HG02981 (cell line): ENCODE results near the gene LSM3.
"Not testable (repeated sequence)": the region's sequence is repeated elsewhere in the genome, so short reads cannot be mapped to it uniquely, and the experiment has no call there.

Experiments used
- ATAC-seq: cut with Tn5 transposase; IDR thresholded peaks from one replicate; pipeline ENCODE4 v1.9.1; 2021; ENCODE audit warnings: mild to moderate bottlenecking, moderate library complexity; ENCODE audit not compliant: unreplicated experiment

LSM3 gene

DNA sequence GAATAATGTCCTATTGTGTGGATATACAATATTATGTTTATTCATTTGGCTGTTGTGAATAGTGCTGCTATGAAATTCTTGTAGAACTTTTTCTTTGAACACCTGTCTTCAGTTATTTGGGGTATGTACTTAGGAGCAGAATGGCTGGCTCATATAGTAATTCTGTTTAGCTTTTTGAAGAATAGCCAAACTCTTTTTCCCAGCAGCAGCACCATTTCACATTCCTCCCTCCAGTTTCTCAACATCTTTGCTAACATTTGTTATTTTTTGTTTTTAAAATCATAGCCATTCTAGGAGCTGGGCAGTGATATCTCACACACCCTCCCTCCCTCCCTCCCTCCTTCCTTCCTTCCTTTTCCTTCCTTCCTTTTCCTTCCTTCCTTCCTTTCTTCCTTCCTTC is 39.7 kb downstream of the LSM3 start:
- no peak for ATAC-seq

DNA sequence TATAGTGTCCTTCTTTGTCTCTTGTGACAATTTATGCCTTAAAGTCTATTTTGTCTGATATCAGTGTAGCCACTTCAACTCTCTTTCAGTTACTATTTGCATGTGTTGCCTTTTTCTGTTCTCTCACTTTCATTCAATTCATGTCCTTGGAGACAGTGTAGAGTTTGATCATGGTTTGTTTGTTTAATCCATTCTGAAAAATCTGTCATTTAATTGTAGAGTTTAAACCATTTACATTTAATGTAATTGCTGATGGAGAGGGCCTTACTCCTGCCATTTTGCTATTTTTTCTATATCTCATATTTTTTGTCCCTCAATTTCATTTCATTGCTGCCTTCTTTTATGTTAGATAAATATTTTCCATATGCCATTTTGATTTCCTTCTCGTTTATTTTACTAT is 42.3 kb downstream of the LSM3 start:
- no peak for ATAC-seq

DNA sequence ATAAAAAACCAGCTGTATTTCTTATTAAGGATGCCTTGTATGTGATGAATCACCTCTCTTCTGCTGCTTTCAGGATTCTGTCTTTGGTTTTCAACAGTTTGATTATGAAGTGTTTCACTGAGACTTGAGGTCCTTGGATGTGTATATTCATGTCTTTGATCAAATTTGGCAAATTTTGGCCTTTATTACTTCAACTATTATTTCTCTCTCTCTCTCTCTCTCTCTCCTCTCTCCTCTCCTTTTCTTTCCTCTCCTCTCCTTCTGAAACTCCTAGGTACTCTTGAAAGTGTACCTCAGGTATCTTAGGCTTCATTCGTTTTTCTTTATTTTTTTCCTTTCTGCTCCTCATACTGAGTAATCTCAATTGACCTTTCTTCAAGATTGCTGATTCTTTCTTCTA is 43.3 kb downstream of the LSM3 start:
- ATAC-seq = no peak

DNA sequence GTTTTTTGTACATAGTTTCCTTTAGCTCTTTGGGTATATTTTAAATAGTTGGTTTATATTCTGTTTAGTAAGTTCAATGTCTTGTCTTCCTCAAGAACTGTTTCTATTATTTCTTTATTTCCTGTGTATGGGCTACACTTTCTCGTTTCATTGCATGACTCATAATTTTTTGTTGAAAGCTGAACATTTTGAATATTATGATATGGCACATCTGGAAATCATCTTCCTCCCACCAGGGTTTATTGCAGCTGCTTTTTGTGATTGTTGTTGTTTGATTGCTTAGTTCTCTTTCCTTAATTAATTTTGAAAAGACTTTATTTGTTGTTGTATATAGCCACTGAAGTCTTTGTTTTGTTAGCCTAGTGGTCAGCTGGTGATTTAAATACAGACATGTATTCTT is 43.8 kb downstream of the LSM3 start:
- no peak for ATAC-seq

DNA sequence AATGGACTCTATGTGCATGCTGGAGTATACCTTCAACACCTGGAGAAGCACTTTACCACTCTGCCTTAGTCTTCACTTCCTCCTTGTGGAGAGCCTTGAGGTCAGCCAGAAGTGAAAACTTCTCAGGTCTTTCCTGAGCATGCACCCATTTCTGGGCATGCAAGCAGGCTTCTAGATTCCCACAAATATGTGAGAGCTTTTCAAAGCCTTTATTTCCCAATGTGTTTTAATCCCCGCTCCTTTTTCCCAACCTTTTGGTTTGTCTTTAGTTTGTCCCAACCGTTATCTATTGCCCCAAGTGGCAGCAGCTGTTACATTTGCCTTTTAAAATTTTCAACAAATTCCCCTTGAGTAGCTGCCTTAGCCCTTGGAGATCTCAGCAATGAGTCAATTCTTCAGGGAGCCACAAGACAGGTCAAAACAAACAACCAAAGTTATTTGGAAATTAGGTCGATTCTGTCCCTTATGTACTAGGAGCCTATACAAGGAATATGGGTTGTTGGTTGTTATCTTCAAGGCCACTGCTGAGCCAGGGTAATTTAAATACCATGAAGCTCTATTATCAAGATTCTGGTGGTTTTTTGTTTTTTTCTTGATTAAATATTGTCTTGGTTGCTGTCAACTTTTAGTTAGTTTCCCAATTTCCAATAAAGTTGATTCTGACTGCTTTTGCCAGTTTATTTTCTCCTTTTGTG is 44.4 kb downstream of the LSM3 start:
- no peak for ATAC-seq

DNA sequence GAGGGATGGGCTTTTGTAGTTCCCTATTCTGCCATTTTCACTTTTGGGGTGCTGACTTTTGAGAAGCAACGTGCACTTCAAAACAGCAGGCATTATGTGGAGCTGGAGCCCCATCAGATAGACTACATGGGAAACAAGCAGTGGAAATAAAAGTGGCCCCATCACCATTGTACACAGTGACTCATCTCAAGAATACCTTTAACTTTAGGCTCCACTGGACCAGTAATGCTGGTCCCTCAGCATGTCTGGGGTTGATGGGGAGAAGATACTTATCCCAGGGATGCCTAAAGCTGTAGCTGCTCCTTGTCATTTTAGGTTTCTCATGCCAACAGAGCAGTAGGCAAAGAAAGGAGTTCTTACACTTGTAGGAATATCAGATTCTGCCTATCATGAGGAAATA is 45.0 kb downstream of the LSM3 start:
- no peak for ATAC-seq

DNA sequence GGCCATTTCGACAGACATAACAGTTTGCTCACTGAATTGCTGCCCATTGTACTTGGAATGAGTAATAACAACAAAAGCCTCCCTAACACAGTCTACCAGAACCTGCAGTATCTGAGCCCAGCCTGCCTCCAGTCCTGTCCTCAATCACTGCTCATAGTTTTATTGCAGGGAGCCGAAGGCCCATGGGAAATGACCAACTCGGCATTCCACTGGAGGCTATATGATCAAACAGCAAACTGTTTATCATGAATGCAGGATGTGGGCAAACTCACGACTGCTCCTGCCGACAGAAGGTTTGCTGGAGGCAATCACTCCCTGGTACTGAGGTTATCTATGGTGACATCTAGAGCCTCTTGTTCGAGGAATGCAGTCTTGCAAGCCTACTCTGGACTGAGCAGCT is 46.3 kb downstream of the LSM3 start:
- no peak for ATAC-seq

DNA sequence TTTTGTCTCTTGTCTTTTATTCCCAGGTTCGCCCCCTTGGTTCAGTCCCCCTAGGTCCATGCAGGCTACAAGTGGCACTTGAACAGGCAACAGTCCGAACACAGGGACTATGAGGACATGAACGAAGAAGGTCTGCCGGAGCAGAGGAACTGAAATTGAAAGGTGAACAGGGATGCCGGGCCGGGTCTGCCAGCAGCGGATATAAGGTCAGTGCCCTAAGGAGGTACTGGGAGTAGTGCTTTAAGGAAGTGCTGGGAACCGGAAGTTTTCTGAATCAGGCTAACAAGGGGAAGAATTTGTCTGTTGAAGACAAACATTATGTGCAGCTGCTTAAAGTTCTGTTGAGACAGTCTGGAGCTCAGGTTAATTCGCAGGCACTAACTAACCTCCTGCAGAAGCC is 46.8 kb downstream of the LSM3 start:
- no peak for ATAC-seq

DNA sequence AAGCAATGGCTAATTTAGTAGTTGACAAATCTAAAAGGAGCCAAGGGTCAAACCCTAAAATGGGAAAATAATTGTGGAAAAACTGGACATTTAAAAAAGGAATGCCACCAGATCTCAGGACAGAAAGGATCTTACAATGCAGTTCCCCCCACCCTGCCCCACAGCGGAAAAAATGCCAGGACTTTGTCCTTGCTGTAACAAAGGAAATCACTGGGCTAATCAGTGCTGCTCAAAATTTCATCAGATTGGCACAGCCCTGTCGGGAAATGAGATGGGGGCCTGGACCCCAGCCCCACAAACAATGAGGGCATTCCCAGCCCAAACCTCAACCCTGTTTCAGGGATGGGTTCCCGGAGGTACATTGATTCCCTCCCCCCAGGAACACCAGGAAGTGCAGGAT is 47.7 kb downstream of the LSM3 start:
- not testable (repeated sequence) for ATAC-seq

DNA sequence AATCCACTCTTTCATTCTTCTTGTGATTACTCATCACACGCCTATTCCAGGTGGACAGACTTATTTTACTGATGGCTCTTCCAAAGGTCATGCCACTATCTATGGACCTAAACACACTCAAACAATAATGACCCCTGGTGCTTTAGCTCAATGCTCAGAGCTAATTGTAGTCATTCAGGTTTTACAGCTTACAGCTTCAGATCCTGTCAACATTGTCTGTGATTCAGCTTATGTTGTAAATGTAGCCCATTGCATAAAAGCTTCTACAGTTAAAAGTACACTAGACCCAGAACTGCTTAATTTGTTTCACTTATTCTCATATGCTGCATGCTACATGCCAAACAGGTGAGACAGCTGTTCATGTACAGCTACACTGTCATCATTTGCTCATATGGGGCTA is 49.2 kb downstream of the LSM3 start:
- ATAC-seq = no peak

DNA sequence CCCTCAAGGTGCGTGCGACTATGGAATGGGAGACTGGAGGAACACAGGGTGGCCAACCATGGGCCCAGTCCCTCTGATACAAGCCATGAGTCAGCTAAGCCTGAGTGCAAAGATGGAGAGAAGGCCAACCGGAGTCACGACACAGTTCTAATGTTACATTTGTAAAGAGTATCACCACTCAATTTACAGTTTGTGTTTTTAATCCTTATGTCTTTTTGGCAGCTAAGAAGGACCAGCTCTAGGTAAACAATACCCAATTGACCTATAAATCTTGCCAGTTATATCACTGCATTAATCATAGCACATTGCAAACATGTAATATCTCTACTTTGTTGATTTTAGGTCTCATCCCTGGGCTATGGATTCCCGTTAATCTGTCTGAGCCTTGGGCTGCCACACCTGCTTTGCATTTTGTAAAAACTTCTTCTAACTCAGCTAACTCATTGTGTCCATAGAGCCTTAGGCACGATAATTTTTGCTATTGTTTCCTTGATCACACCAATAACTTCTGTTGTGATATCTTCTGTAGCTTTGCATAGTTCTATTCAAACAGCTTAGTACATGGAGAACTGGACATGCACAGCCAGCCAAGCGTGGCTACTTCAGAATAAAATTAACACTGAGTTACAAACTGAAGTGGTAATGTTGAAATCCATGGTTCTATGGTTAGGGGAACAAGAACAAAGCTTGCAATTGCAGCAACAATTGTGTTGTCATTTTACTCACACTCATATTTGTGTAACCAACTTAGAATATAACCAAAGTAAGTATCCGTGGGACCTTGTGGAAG is 50.3 kb downstream of the LSM3 start:
- no peak for ATAC-seq

DNA sequence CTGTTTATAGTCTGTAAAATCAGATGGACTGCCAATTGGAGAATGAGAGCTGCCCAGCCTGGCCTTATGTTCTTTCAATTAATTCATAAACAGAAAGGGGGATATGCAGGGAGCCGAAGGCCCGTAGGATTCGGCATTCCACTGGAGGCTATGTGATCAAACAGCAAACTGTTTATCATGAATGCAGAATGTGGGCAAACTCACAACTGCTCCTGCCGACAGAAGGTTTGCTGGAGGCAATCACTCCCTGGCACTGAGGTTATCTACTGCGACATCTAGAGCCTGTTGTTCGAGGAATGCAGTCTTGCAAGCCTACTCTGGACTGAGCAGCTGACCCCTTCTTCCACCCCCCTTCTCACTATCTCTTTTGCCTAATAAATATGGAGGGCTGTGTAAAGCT is 51.1 kb downstream of the LSM3 start:
- not testable (repeated sequence) for ATAC-seq

DNA sequence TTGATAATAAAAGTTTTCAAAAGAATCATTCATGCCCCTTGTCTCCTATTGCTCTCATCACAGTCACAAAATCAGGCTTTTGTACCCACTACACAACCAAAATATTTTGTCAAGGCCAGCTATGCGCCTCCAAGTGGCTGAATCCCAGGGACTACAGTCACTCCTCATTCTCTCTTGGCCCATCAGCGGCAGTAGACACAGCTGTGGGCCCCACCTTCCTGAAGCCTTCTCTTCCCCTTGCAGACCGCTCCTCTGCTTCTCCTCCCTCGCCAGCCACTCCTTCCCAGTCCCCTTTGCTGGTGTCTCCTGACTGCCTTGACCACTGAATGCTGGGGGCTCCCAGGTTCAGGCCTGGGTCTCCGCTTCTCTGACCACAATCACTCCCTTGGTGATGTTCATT is 52.1 kb downstream of the LSM3 start:
- ATAC-seq = no peak

DNA sequence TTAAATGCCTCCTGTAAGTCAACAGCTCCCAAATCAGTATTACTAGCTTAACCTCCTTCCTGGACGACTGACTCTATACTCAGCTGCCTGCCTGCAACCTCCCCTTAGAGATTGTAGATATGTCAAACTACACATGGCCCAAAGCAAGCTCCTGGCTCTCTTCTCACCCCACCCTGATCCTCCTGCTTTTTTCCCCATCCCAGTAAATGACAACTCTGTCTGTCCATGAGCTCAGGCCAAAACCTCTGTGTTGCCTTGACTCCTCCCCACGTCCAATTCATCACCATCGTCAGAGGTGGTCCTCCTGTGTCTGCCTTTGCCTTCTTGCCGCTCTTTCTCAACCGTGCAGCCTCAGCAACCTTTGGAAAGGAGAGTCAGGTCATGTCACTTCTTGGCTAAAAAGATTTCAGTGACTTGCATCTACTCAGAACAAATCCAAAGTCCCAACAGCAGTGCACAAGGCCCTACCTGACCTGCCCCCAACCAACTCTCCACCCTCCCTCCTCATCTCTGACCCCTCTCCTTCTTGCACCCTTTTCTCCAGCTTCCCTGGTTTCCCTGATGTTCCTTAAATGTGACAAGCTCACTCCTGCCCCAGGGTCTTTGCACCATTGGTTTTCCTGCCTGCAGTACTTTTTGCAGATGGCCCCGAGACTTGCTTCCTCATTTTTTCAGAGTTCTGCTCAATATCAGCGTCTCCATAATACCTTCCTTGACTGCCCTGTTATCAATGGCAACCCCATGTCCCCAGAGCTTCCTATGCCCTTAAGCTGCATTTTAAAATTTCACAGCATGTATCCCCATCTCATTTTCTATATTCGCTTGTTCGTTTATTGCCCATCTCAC is 52.8 kb downstream of the LSM3 start:
- ATAC-seq = no peak

DNA sequence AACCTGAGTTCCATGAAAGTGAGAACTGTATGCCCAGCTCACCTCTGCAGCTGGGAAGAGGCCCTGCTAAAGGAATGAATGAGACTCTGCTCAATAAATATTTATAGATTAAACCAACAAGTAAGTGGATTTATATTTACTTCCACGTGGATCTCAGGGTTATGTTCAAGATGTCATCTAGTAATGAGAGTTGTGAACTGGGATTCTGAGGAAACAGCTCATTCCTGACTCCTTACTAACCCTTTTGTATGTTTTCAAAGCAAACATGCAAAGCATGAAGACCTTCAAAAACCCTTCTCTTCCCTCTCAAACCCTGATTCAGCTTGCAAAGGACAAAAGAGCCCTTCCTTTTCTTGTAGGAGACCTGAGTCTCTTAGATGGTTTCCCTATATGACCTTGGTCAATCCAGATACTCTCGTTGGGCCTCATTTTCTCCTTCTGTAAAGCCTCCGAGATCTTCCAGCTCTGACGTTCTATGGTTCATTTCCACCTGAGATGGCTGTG is 53.4 kb downstream of the LSM3 start:
- no peak for ATAC-seq

DNA sequence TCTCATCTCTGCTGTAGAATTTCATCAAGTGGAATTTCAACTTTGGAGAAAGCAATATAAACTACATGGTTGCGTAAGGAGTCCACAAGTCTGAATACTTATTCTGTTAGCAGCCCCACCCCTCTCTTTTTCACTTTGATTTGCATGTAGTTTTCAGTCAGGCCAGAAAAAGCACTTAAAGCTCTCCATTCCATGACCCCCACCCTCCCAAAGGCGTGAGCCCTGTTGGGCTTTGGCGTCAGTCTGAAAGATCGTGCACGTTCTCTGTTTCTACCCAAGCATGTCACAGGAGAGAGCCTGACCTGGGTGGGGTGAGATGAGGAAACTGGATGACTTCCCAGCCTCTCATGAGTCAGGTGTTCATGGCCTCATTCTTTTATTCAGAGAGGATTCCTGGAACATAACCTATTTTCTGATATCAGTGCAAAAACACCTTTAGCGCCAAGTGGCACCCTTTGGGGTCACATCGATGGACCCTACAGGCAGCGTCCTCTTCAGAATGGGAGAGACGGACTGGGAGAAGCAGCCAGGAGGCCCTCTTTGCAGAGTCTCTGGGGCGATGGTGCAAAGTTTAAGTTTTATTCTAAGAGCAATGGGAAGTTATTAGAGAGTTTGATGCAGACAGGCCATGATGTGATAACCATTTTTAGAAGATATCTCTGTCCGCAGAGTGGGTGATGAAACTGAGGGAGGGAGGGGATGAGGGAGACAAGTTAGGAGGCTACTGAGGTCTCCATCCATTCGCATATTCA is 55.8 kb downstream of the LSM3 start:
- no peak for ATAC-seq

DNA sequence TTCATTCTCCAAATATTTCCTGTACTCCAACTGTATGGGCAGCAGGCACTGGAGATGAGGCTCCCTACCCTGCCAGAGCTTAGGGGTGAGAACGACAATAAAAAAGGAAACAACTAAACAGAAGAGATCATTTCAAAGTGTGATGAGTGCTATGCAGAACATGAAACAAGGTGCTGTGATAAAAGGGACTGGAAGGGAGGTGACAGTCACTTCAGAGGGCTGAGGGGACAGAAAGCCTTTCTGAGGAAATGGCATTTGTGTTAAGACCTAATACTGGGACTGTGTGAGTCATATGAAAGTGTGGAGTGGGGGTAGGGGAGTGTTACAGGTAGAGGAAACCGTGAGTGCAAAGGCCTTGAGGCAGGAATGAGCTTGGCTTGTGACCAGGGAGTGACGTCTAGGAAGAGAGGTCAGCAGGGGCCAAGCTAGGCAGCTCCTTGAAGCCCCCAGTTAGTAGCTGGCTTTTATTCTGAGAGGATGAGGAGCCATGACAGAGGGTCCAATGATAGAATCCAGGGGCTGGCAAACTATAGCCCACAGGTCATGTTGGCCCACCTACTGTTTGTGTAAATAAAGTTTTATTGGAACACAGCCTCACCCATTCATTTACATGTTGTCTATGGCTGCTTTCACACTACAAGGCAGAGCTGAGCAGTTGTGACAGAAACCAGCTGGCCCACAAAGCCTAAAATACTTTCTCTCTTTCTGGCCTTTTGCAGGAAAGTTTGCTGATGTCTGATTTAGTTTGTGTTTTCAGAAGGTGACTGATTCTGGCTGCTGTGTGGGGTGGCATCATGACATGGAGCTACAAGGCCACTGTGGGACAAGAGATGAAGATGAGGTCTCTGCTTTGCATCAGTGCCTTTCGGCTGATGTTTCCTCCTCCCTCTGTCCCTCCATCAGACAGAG is 56.6 kb downstream of the LSM3 start:
- no peak for ATAC-seq

DNA sequence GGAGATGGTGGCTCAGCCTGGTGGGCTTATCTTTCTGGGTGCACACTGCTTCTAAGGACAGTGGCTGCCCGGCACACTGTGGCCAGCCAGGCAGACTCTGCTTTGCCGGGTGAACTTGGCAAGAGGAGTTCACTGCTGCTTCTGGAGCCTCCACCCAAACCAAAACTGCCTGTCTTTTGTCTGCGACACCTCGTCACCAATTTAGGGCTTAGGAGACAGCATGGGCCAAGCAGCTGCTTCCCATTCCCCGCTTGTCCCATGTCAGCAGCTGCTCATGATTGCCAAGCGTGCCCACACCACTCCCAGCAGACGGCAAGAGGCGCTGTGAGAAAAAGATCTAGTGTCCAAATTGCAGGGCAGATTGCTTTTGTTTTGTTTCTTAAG is 57.3 kb downstream of the LSM3 start:
- ATAC-seq = no peak

DNA sequence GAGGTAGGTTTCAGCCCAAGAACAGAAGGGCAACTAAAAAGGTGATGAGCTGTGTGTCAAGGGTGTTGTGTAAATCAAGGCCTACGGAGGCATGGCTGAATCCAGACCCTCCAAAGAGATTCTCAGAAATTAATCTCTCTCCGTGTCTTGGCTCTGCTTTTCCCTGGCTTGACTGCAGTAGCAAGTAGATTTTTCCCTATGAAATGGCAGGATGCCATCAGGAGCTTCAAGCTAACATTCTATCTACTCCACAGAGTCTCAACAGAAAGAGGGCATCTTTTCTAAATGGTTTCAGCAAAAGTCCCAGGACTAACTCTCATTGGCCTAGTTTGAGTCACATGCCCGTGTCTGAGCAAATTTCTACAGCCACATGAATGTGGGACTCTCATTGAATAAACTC is 58.3 kb downstream of the LSM3 start:
- no peak for ATAC-seq

DNA sequence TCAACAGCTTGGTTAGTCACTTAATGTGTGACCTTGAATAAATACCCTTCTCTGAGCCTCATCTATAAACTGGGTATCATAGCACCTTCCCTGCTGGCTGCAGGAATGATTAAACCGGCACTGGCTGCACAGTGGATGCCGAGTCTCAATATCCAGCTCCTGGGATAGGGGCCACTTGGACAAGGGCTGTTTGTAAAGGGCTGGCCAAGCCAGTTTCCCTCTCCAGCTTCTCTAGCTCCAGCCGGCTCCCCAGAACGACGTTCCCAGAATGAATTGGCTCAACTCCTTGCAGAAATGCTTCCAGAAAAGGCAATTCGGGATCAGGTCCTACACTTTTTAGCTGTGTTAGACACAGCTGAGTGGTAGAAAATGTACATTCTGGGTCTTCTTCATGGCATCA is 58.8 kb downstream of the LSM3 start:
- ATAC-seq = no peak
